GM20000 (cell line): ENCODE measurements around the gene IL10.

Source experiments
- DNase-seq: peaks from one replicate; pipeline ENCODE4 v3.0.0; 2012; ENCODE audit warnings: low spot score
- TF ChIP-seq, protein P1 (sequence below): IDR thresholded peaks from 2 replicates; pipeline ENCODE4 v1.5.1; 2012; ENCODE audit warnings: mild to moderate bottlenecking, control low read depth; ENCODE audit errors: extremely low read depth, missing control alignments

IL10 gene

DNA sequence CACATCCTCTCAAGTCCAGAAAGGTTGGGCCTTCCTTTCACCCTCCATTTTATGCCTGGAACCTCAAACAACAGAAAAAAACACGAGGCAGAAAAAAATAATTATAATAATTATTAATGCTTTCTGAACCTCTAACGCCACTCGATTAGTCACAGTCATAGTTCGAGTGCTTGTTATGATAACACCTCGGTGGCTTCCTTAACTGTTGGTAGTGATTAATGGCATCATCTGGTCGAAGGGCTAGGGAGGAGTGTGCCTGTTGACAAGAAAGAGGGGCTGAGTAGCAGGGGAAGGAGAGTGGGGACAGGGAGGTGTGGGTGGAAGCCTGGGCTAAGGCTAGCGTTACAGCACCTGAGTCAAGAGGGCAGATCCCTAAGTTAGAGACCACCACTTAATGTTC, 21.3 kb upstream of the IL10 start:
- TF ChIP-seq, protein P1, sequence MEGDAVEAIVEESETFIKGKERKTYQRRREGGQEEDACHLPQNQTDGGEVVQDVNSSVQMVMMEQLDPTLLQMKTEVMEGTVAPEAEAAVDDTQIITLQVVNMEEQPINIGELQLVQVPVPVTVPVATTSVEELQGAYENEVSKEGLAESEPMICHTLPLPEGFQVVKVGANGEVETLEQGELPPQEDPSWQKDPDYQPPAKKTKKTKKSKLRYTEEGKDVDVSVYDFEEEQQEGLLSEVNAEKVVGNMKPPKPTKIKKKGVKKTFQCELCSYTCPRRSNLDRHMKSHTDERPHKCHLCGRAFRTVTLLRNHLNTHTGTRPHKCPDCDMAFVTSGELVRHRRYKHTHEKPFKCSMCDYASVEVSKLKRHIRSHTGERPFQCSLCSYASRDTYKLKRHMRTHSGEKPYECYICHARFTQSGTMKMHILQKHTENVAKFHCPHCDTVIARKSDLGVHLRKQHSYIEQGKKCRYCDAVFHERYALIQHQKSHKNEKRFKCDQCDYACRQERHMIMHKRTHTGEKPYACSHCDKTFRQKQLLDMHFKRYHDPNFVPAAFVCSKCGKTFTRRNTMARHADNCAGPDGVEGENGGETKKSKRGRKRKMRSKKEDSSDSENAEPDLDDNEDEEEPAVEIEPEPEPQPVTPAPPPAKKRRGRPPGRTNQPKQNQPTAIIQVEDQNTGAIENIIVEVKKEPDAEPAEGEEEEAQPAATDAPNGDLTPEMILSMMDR: no peak
- no peak for DNase-seq

DNA sequence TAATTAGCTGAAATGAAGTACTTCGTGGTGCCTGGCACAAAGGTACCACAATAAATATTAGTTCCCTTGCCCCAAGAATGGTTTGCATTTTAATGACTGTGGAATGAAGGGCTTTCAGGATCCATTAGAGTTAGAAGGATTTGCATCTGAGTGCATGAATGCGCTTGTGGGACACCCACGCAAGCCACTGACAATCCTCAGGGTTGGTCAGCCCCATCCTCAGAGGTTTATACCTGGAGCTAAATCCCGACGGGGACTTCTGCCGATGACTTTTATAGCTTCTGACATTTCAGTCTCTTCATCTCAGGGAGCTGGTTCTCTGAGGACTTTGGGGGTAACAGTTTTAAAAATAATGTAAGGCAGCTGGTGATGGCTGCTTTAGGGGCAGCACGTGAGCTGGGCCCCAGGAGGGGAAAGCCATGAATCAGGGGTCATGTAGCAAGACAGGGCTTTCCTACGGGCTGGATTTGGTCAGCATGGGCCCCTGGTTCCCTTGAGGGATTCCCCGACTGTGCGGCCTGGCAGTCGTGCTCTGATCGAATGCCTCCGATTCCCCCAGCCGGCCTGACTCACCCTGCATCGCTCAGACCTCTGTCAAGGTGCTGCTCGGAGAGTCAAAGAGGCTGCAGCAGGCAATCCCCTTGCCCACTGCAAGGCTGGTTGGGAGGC, 20.8 kb upstream of the IL10 start:
- TF ChIP-seq, protein P1: no peak
- DNase-seq: peak; percentile 54

DNA sequence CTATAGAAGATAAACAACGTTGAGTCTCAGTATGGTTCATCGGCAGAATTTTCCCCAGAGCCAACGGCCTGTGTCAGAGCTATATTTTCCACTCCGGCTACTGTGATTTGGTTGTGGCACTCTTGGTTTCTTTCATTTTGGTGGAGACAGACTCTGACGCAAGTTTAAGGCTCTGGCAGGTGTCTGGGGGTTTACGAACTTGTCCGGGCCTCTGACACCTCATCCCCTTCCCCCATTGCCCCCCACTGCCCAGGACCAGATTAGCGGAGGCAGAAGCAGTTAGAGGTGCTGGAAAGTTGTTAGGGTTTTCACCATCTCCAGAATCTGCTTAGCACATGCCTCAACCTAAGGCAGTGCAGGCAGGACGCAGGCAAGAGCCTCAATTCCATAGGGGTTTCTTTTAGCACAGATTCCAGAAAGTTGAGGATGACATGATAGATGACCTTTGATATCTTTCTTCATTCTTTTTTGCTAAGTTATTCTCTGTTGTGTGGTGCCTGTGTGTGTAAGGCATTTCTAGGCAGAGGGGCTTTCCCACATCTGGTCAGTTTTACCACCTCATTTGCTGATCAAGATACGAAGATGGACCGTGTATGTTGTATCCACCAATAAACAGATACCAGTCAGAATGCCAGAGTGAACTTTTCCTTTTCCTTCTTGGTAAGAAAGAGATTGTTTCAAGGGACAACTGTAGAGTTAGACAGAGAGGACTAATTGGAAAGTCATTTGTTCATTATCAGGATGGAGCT, 18.4 kb upstream of the IL10 start:
- TF ChIP-seq, protein P1: no peak
- DNase-seq: peak; percentile 46

DNA sequence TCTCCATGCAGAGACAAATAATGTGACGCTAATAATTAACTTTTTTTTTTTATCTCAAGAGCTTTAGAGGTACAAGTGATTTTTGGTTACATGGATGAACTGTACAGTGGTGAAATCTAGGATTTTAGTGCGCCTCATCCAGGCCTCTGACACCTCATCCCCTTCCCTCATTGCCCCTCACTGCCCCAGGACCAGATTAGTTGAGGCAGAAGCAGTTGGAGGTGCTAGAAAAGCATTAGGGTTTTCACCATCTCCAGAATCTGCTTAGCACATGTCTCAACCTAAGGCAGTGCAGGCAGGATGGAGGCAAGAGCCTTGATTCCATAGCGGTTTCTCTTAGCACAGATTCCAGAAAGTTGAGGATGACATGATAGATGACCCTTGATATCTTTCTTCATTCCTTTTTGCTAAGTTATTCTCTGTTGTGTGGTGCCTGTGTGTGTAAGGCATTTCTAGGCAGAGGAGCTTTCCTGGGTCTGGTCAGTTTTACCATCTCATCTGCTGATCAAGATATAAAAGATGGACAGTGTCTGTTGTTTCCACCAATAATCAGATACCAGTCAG, 16.3 kb upstream of the IL10 start:
- DNase-seq: no peak
- TF ChIP-seq, protein P1: no peak

DNA sequence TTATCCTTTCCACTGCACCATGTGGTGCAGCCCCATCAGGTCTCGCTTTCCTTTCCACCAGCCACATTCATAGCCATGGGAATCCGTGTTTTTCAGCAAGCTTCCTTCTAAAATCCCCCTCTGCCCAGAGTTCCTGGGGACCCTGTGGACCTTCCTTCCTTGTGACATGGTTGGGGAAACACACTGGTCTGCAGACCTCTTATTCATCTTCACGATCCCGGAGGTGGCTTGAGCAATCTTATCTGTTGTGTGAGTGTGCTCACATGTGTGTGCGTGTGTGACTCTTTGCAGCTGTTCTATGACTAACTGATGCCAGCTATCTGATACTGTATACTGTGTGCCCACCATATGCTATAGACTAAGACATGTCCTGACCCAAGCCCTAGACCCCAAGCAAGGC, 15.6 kb upstream of the IL10 start:
- TF ChIP-seq, protein P1: no peak
- no peak for DNase-seq

DNA sequence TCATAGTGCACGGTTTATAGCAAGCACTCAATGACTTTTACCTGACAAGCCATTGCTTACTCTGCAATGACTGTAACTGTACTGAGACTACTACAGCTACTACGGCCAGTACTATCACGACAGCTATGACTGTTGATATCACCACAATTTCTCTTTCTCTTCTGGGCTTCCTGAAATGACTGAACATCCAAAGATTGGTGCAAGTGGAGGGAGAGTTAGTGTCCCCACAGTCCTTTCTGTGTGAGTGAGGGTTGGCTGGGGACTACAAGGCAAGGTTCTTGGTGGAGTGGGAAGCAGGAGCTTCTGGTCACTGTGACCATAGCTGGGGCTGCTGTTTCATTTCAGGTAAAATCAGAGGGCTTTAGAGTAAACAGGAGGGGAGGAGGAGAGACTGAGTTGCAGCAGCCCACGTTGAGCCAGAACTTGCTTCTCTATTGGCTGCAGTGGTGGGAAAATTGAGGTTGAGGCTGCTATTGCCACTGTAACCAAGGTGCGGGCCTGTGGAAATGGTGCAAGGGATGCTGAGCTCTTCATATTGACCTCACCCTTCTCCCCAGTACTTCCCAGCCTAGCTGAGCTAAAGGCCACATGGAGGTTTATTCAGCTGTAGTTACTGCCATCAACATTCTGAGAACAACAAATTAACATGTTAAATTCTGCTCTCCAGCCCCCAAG, 14.1 kb upstream of the IL10 start:
- TF ChIP-seq, protein P1: no peak
- DNase-seq: no peak

DNA sequence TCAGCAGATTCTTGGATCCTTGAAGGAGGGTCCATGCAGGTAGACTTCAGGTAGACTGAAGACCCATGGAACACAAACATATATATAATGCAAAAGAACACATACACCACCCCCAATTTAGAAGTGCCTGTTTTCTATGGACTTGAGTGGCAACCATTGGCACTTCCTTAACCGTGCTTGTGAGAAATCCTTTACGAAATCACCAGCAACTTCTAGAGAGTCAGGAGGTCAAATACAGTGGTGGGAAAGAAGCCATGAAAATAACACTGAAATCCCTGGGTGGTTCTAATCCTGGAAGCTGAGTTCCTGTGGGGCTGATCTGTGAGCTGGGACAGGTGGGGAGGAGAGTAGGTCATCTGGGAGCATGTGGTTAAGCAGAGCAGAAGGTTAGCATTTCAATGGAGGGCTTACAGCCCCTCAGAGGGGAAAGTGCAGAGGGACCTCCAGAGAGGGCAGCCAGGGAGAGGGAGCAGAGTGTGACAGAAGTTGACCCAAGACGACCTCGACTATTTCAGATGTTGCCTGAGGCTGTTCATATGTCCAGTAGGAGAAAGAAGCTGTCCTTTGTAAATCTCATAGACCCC, 13.0 kb upstream of the IL10 start:
- no peak for DNase-seq
- TF ChIP-seq, protein P1: no peak
